ENCODE data around the gene MTHFD1. TPM values are rescaled to one million over a fixed set of nuclear protein-coding genes. Genes with fewer than 3 reads are reported as not detected.

MTHFD1 gene
- total RNA-seq, 2 donors from 2014 or later: 40.5 to 49.9 TPM

GRCh38 chr14:64439141-64439540, 51.0 kb downstream of the MTHFD1 start:
- DNase-seq (ENCODE audit: low spot score): no peak
- intact Hi-C loops (cut with DNase I): no loop called here

GRCh38 chr14:64440494-64440893, 52.3 kb downstream of the MTHFD1 start:
- DNase-seq (ENCODE audit: low spot score): no peak
- intact Hi-C loops (cut with DNase I): loop anchor here in 1 of 2 donors (2.0 kb wide), 1 partner anchor 44 kb away; no protein-coding TSS in a partner anchor

DNA sequence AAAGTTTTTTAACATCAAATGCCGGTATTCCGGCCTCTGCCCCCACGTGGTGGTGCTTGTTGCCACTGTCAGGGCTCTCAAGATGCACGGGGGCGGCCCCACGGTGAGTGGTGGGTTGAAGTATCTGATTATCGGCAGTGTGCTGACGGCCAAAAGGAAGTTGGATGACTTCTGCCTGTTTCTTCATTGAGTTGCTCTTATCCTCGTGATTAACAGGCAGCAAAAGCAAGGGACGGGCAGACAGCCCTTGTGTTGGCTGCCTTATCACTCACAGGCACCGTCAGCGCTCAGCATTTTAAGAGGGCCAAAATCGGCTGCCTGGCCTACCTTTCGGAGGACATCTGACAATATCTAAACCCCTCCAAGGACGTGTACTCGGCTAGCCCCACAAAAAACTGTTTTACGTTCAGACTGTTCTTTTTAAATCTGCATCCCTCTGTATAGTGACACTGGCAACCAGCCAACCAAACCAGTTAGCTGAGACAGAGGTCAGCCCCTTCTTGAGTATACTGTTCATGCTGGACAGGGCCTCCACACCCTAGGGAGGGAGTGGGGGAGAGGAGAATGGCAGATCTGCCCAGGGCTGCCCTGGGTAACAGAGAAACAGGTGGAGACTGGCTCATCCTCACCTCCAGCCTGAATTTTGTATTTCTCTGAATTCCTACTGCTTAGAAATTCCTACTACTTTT, 54.3 kb downstream of the MTHFD1 start:
- intact Hi-C loops (cut with DNase I): no loop called here
- DNase-seq (ENCODE audit: low spot score): peak; percentile 84

DNA sequence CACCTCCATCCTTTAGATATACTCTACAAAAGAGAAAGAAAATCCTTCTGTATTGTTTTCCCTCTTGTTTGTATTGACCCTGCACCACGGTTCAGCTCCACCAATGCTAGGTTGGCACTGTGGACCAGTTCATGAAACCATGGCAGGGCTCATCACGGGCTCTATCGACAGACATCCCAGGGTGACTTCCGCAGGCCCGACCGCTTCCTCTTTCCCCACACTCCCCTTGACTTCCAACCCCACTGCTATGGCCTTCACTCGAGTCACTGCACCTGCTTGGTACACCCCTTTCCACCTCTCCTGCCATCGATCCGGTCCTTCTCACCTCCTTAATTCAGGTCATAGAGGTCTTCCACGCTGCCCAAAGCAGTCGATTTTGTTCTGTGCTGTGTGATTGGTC, 56.0 kb downstream of the MTHFD1 start:
- intact Hi-C loops (cut with DNase I): no loop called here

GRCh38 chr14:64444984-64445845, 57.1 kb downstream of the MTHFD1 start:
- DNase-seq (ENCODE audit: low spot score): peak; percentile 48

More for the DNA sequence above, 56.0 kb downstream of the MTHFD1 start:
- no peak for DNase-seq (ENCODE audit: low spot score)

DNA sequence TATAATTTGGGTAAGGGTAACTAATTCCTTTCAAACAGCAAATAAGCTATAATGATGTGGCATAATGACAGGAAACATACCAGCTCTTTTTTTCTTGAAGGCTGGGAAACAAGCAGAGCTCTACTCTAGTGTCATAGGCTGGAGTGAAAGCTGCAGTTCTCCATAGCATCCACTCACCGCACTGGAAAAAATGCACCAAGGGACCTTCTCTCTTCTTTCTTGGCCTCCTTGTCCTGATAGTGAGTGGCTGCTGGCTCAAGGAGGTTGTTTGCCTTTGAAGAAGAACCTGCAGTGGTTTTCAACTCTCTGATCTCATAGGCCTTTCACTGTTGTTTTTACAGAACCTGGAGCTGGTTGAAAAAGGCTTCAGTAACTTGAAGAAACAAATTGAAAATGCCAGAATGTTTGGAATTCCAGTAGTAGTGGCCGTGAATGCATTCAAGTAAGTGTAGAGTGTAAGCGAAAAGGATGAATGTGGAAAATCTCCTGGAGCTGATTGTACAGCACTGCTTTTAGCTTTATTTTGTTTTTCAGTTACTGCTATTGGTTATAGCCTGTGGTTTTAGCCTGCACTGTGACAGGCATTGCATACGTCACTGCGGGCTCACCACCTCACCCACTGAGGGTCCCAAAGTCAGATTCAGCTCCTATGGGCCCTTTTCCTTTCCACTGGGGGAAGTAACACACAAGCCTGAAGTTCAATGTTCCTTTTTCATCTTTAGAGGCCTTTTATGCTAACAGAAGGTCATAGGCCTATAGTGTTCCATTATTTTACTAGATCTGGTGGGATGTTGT, 59.9 kb downstream of the MTHFD1 start:
- DNase-seq (ENCODE audit: low spot score): no peak
- intact Hi-C loops (cut with DNase I): no loop called here

More at GRCh38 chr14:64444984-64445845, 57.1 kb downstream of the MTHFD1 start:
- intact Hi-C loops (cut with DNase I): no loop called here

DNA sequence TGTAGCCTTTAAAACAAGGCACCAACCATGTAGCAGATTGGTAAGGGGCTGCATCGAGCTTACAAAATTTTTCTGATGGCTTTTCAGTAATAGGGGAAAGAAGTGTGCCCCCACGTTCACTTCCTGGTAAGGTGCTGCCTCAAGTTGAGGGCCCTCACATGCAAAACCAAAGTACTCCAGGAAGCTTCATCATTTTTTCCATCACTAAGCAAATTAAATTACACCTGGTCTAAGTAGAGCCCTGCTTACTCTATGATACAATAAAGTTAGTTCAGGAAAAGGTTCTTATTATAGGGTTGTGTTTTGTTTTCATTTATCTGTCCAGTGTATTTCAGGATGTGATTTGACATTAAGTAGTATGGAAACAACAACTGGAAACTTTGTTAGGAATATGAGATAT, 62.1 kb downstream of the MTHFD1 start:
- DNase-seq (ENCODE audit: low spot score): no peak

DNA sequence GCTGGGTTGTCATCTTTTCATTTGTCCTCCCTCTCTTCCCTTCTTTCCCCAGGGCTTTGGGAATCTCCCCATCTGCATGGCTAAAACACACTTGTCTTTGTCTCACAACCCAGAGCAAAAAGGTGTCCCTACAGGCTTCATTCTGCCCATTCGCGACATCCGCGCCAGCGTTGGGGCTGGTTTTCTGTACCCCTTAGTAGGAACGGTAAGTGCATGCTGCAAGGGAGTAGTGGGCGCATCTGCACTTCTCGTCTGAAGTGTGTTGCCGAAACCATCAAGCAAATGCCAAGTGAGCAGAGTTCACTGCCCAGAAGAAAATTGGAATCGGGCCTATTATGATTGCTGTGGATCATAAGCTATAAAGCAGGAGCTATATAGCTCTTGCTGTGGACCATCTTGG, 66.5 kb downstream of the MTHFD1 start:
- intact Hi-C loops (cut with DNase I): no loop called here
- no peak for DNase-seq (ENCODE audit: low spot score)

More for the DNA sequence above, 62.1 kb downstream of the MTHFD1 start:
- intact Hi-C loops (cut with DNase I): no loop called here

GRCh38 chr14:64459405-64460136, 71.4 kb downstream of the MTHFD1 start:
- DNase-seq (ENCODE audit: low spot score): no peak
- intact Hi-C loops (cut with DNase I): loop anchor here in 1 of 2 donors (10.0 kb wide), 1 partner anchor 115 kb away; no protein-coding TSS in a partner anchor

DNA sequence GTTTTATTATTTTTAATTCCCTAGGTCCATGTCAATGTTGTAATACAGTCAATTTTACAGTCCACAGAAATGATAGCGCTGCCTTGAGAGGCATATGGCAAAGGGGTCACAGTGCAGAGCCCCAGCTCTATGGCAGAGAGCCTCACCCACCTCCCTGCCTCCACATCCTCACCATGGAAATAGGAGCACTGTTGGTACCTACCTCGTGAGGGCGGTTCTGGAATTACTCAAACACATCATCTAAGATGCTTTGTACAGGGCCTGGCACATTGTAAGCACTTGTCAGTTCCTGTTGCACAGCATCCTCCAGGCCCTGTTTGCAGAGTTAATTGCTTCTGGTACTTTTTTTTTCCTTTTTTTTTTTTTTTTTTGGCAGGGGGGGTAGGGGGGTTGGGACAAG, 73.1 kb downstream of the MTHFD1 start:
- intact Hi-C loops (cut with DNase I): loop anchor here in 1 of 2 donors (10.0 kb wide), 1 partner anchor 116 kb away; no protein-coding TSS in a partner anchor
- no peak for DNase-seq (ENCODE audit: low spot score)

- intact Hi-C loops (cut with DNase I): loop anchor here in 1 of 2 donors (10.0 kb wide), 1 partner anchor 118 kb away; no protein-coding TSS in a partner anchor
- no peak for DNase-seq (ENCODE audit: low spot score)
These were observed 75.0 kb downstream of the MTHFD1 start for GRCh38 chr14:64463195-64463594.

DNA sequence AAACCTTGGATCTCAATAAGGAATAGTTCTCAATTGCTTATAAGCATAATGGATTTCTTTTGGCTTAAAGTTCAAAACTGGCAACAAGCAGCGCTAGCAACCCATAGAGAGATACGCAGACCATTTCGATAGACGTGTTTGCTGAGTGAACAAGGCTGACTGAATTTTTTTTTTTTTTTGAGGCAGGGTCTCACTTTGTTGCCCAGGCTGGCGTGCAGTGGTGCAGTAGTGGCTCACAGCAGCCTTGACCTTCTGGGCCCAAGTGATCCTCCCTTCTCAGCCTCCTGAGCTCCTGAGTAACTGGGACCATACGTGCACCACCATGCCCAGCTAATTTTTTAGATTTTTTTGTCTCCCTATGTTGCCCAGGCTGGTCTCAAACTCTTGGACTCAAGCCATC, 75.7 kb downstream of the MTHFD1 start:
- intact Hi-C loops (cut with DNase I): loop anchor here in 1 of 2 donors (10.0 kb wide), 1 partner anchor 119 kb away; no protein-coding TSS in a partner anchor
- DNase-seq (ENCODE audit: low spot score): no peak

GRCh38 chr14:64464651-64465050, 76.5 kb downstream of the MTHFD1 start:
- DNase-seq (ENCODE audit: low spot score): no peak
- intact Hi-C loops (cut with DNase I): loop anchor here in 1 of 2 donors (10.0 kb wide), 1 partner anchor 120 kb away; no protein-coding TSS in a partner anchor

GRCh38 chr14:64465191-64465822, 77.2 kb downstream of the MTHFD1 start, which contains the start of gene AKAP5:
Gene AKAP5, plus strand, starts transcription at chr14:64465499. Its CDS starts 2,896 bp downstream, at chr14:64468395.
- no peak for DNase-seq (ENCODE audit: low spot score)
- intact Hi-C loops (cut with DNase I): loop anchor here in 1 of 2 donors (10.0 kb wide), 1 partner anchor 121 kb away; no protein-coding TSS in a partner anchor

- intact Hi-C loops (cut with DNase I): loop anchor here in 1 of 2 donors (10.0 kb wide), 1 partner anchor 121 kb away; no protein-coding TSS in a partner anchor
- DNase-seq (ENCODE audit: low spot score): no peak
These were observed 77.8 kb downstream of the MTHFD1 start for GRCh38 chr14:64465831-64466554.

GRCh38 chr14:64467101-64467500, 78.9 kb downstream of the MTHFD1 start:
- intact Hi-C loops (cut with DNase I): loop anchor here in 1 of 2 donors (10.0 kb wide), 1 partner anchor 122 kb away; no protein-coding TSS in a partner anchor
- no peak for DNase-seq (ENCODE audit: low spot score)

- DNase-seq (ENCODE audit: low spot score): no peak
- intact Hi-C loops (cut with DNase I): loop anchor here in 1 of 2 donors (10.0 kb wide), 1 partner anchor 123 kb away; no protein-coding TSS in a partner anchor
These were observed 79.4 kb downstream of the MTHFD1 start for GRCh38 chr14:64467566-64467965.

Measured in posterior vena cava (tissue), 2 donors.